K562 (cell line): ENCODE data around the gene WDR44. TPM values are rescaled to one million over a fixed set of nuclear protein-coding genes. Genes with fewer than 3 reads are reported as not detected.
A peak's percentile ranks its signal among the peaks of the same experiment; 100 is the strongest.

Experiments used
- ATAC-seq: fragments of 200-7000 bp; cut with Tn5 transposase; 3 replicates; pipeline ENCODE4 v1.9.1; 2020; ENCODE audit warnings: moderate library complexity
- BruUV-seq: library from RNA; stranded (reverse); fragments of 400-500 nt; replicated peaks from 2 replicates; lab custom pipeline; 2021; lab: Mats Ljungman, UMichigan
- CTCF ChIA-PET: fragments of 300-600 bp; formaldehyde crosslinking; extraction: SDS; loops from one replicate; lab custom pipeline; 2021; ENCODE audit warnings: low intra/inter-chr PET ratio; lab: Yijun Ruan, JAX
- POLR2A ChIA-PET: fragments of 300-600, 350-650 bp; sonication (Branson Sonifier 250); formaldehyde crosslinking; extraction: SDS; loops from one replicate; lab custom pipeline; 2021; ENCODE audit warnings: antibody characterized with exemption, inconsistent platforms; lab: Yijun Ruan, JAX
- DNase-seq, 4 experiments: peaks; one replicate each; pipeline versions ENCODE4 v3.0.0 to v3.0.0-alpha.2; 2011 to 2018; ENCODE audit warnings: low spot score in 3 of 4, mixed read lengths in 3 of 4; ENCODE audit errors: extremely low read depth in 1 of 4
- FAIRE-seq: peaks from 2 replicates; lab custom pipeline; 2011; peaks lifted over from hg19 to GRCh38; lab: Jason Lieb, UNC
- H2AFZ ChIP-seq: 2 replicates; pipeline ENCODE4 v1.6.0; 2011; ENCODE audit warnings: low read depth, low read length, control low read depth, inconsistent platforms
- H3K27ac ChIP-seq: fragments of 200-600 bp; 3 replicates; pipeline ENCODE4 v1.8.0; 2011; ENCODE audit warnings: low read depth, mild to moderate bottlenecking, control low read depth, inconsistent platforms, low read length, moderate library complexity, mixed read lengths; ENCODE audit errors: extremely low read depth
- H3K27me3 ChIP-seq, 2 experiments: fragments of 300-600 bp in 1 of 2; 2 replicates in 1 of 2; 3 replicates in 1 of 2; pipeline versions ENCODE4 v1.6.0 to v1.8.0; 2011; ENCODE audit warnings: inconsistent platforms in 2 of 2, low read length in 2 of 2, mild to moderate bottlenecking in 1 of 2, mixed read lengths in 1 of 2, moderate library complexity in 1 of 2; ENCODE audit not compliant: control insufficient read depth in 2 of 2, insufficient read depth in 2 of 2
- H3K36me3 ChIP-seq: fragments of 300-600 bp; 3 replicates; pipeline ENCODE4 v1.8.0; 2011; ENCODE audit warnings: mild to moderate bottlenecking, low read length, inconsistent platforms; ENCODE audit not compliant: control insufficient read depth, insufficient read depth
- H3K4me1 ChIP-seq, 2 experiments: fragments of 200-600 bp in 1 of 2; replicated peaks in 1 of 2; 2 replicates in 1 of 2; 3 replicates in 1 of 2; pipeline versions ENCODE4 v1.5.1 to v1.8.0; 2011; ENCODE audit warnings: inconsistent platforms in 2 of 2, low read length in 2 of 2, mild to moderate bottlenecking in 1 of 2, mixed read lengths in 1 of 2, moderate library complexity in 1 of 2; ENCODE audit not compliant: control insufficient read depth in 2 of 2, insufficient read depth in 2 of 2
- H3K4me2 ChIP-seq: 2 replicates; pipeline ENCODE4 v1.6.1; 2011; ENCODE audit warnings: low read length, control low read depth, inconsistent platforms, mixed read lengths; ENCODE audit not compliant: insufficient read depth
- H3K4me3 ChIP-seq: fragments of 200-600 bp; sonication (generic), shearing (Covaris generic); 2 replicates; pipeline ENCODE4 v1.5.1; 2016; ENCODE audit warnings: control low read depth, inconsistent platforms
- H3K79me2 ChIP-seq: fragments of 200-600 bp; 3 replicates; pipeline ENCODE4 v1.8.0; 2011; ENCODE audit warnings: low read length, inconsistent platforms; ENCODE audit not compliant: control insufficient read depth, insufficient read depth
- H3K9ac ChIP-seq, 2 experiments: 2 replicates each; pipeline versions ENCODE4 v1.6.0 to v1.6.1; 2011; ENCODE audit warnings: low read depth in 2 of 2, low read length in 2 of 2, control low read depth in 1 of 2, inconsistent platforms in 1 of 2, mild to moderate bottlenecking in 1 of 2, mixed read lengths in 1 of 2; ENCODE audit not compliant: insufficient read depth in 1 of 2
- H3K9me1 ChIP-seq: one replicate; pipeline ENCODE4 v1.6.0; 2011; ENCODE audit warnings: inconsistent platforms, mild to moderate bottlenecking, low read length, moderate library complexity; ENCODE audit not compliant: control insufficient read depth, insufficient read depth
- H3K9me3 ChIP-seq: replicated peaks from 2 replicates; pipeline ENCODE4 v1.5.1; 2011; ENCODE audit warnings: low read depth, low read length, inconsistent platforms; ENCODE audit not compliant: control insufficient read depth, insufficient read depth
- H4K20me1 ChIP-seq: replicated peaks from 2 replicates; pipeline ENCODE4 v1.6.1; 2011; ENCODE audit warnings: low read length, inconsistent platforms, mixed read lengths; ENCODE audit not compliant: control insufficient read depth, insufficient read depth
- CTCF ChIP-seq, 3 experiments: IDR thresholded peaks in 2 of 3; conservative IDR thresholded peaks in 1 of 3; 2 replicates each; pipeline ENCODE4 v1.5.1; 2011 to 2012; ENCODE audit warnings: low read length in 3 of 3, mild to moderate bottlenecking in 3 of 3, control low read depth in 2 of 3, improper control_type of control experiment in 1 of 3, inconsistent platforms in 1 of 3, low read depth in 1 of 3, mixed read lengths in 1 of 3, moderate library complexity in 1 of 3; ENCODE audit not compliant: insufficient read depth in 2 of 3
- KLF1 ChIP-seq: fragments of 450-650 bp; IDR thresholded peaks from 2 replicates; pipeline ENCODE4 v1.6.1; 2016; ENCODE audit warnings: missing genetic modification characterization, missing compliant biosample characterization
- MYNN ChIP-seq, 2 experiments: sonication (generic); formaldehyde crosslinking in 1 of 2; IDR thresholded peaks; 2 replicates each; pipeline versions ENCODE4 v1.5.0 to v1.6.1; 2016 to 2020; ENCODE audit warnings: antibody characterized with exemption in 1 of 2, missing genetic modification reagents in 1 of 2
- RAD21 ChIP-seq, 2 experiments: fragments of 250-450 bp in 1 of 2; fragments of 450-650 bp in 1 of 2; sonication (Bioruptor Pico) in 1 of 2; formaldehyde crosslinking in 1 of 2; IDR thresholded peaks in 1 of 2; conservative IDR thresholded peaks in 1 of 2; 2 replicates each; pipeline versions ENCODE4 v1.4.0 to v1.8.0; 2020 to 2022; ENCODE audit warnings: mild to moderate bottlenecking in 2 of 2, moderate library complexity in 1 of 2
- RBFOX2 ChIP-seq: fragments of 200-400 bp; formaldehyde crosslinking; IDR thresholded peaks from 2 replicates; pipeline ENCODE4 v1.6.1; 2017; ENCODE audit warnings: low read depth, mild to moderate bottlenecking, low read length, moderate library complexity
- REST ChIP-seq, 2 experiments: fragments of 450-650 bp; formaldehyde crosslinking in 1 of 2; IDR thresholded peaks; 2 replicates each; pipeline versions ENCODE4 v1.4.0 to v1.6.1; 2014 to 2020; ENCODE audit warnings: mild to moderate bottlenecking in 2 of 2, borderline replicate concordance in 1 of 2, low read depth in 1 of 2
- TEAD2 ChIP-seq: fragments of 450-650 bp; IDR thresholded peaks from 2 replicates; pipeline ENCODE4 v1.6.1; 2016; ENCODE audit warnings: missing genetic modification characterization, control low read depth, missing compliant biosample characterization
- ZNF384 ChIP-seq: IDR thresholded peaks from 2 replicates; pipeline ENCODE4 v1.6.1; 2012; ENCODE audit warnings: low read depth, low read length, improper control_type of control experiment
- WGBS: fragments of 100-300 bp; shearing (Covaris generic); methylation state at CpG from one replicate; pipeline ENCODE4 v1.1.6; 2016; ENCODE audit warnings: low coverage, mixed read lengths; ENCODE audit not compliant: insufficient coverage; ENCODE audit errors: missing lambda C conversion rate; 5-methylcytosine and 5-hydroxymethylcytosine counted together
- in situ Hi-C: fragments of 300-500 bp; cut with MboI; formaldehyde crosslinking; loops from 4 replicates; pipeline ENCODE4 v1.15.0; 2018; ENCODE audit warnings: inconsistent platforms, mixed read lengths
- intact Hi-C: fragments of 100-400 bp; cut with micrococcal nuclease; formaldehyde crosslinking; loops from 2 replicates; pipeline ENCODE4 v1.14.2; 2022
- polyA plus RNA-seq, 8 experiments: library from polyadenylated mRNA; depleted of rRNA in 4 of 8; stranded (reverse) in 5 of 8; unstranded in 3 of 8; fragments of >200 nt; fragmentation: Nextera tagmentation in 2 of 8; fragmentation: Illumina TruSeq in 1 of 8; extraction: Ambion mirVana in 2 of 8; extraction: Trizol in 1 of 8; gene quantifications; 2 replicates each; pipeline versions ENCODE4 v1.2.1 to v1.2.3, GENCODE V29; 2011 to 2014; ENCODE audit warnings: inconsistent platforms in 1 of 8, missing spikeins in 1 of 8
- total RNA-seq, 7 experiments: library from RNA; depleted of rRNA in 6 of 7; stranded (reverse); fragments of >200 nt in 6 of 7; fragmentation: Illumina TruSeq in 2 of 7; extraction: Trizol in 2 of 7; gene quantifications; 2 replicates each; pipeline versions ENCODE4 v1.2.1 to v1.2.3, GENCODE V29; 2011 to 2021; ENCODE audit warnings: low replicate concordance in 1 of 7

The WDR44 gene
- total and polyA plus RNA-seq, 9 of the 15 experiments (the other 6 are each of a cell fraction or from before 2014, with no cell fraction given) = 5.6 to 20.0 (median 14.6) TPM

DNA sequence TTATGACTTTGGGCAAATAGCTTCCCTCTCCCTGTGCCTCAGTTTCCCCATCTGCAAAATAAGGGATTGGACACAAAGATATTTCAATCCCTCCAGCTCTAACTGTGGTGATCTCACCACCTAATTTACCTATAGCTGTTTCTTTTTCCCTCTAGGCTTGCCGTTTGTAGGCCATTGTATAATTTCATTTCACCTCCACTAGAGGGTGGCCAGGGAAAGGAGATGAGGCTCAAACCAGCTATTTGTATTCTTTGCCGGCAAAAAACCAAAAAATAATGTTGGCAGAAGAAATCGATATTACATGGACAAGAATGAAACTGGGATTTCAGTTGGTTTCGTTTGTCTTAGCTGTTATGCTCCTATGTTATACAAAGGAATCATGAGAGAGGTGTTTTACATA lies 113.6 kb downstream of the WDR44 start:
- POLR2A ChIA-PET = interaction anchor here (0.7 to 1.0 kb wide), 4 partner anchors 9 to 140 kb away, joined by 3 to 6 read pairs (median 3); no protein-coding TSS in a partner anchor
- 0% methylated on average over 4 of the region's 4 CpGs for WGBS
- Histone ChIP-seq H3K4me3 (no peak overlapping the region), H2AFZ (no peak overlapping the region), H3K9me1 (no peaks in the 10 kb centered on the region), H3K79me2 (no peaks in the 10 kb centered on the region), H3K9ac (no peak overlapping the region), H3K4me2 (no peak overlapping the region), H3K36me3 (no peaks in the 10 kb centered on the region), H3K27me3 (no peaks in the 10 kb centered on the region), H4K20me1 (no peaks in the 10 kb centered on the region), H3K4me1 (peaks cover 0 to 2% of the 10 kb centered on the region in 2 experiments; a peak in 2 of 5 replicates), H3K27ac (no peak overlapping the region), H3K9me3 (no peaks in the 10 kb centered on the region)
- DNase-seq = peak; percentile 44 to 68 (median 52)
- peak; percentile 76 for FAIRE-seq
- CTCF ChIA-PET = interaction anchor here (1.1 to 1.6 kb wide), 2 partner anchors 138 to 142 kb away, joined by 5 to 14 read pairs; no protein-coding TSS in a partner anchor
- in situ Hi-C loops (no loop called here), intact Hi-C loops (loop anchor here (1.0 kb wide), 2 partner anchors 142 to 348 kb away; no protein-coding TSS in a partner anchor)
- BruUV-seq = no TSS peak
- ATAC-seq = peak; percentile 89
- 0 out of 2 replicates have a peak, but pooled peaks have one; percentile 17 for TF ChIP-seq ZNF384
- peak; percentile 76 to 90 for TF ChIP-seq RAD21 (CRISPR knock-in tag; conservative IDR thresholded peaks at IDR 0.05 in 1 of 2, IDR thresholded peaks at IDR 0.05 in 1 of 2)
- TF ChIP-seq RBFOX2 = no peak
- peak; percentile 63 to 81 (median 71) for TF ChIP-seq CTCF (IDR thresholded peaks at IDR 0.05 in 2 of 3, conservative IDR thresholded peaks at IDR 0.05 in 1 of 3; ENCODE audit: insufficient read depth in 2 of 3, low read depth in 1 of 3, low read length in 3 of 3)
- no peak for TF ChIP-seq TEAD2
- TF ChIP-seq KLF1 (tag) = no peak
- no peak for TF ChIP-seq MYNN (IDR thresholded peaks at IDR 0.05)
- TF ChIP-seq MYNN (CRISPR knock-in tag; IDR thresholded peaks at IDR 0.05) = no peak
- peak; percentile 82 for TF ChIP-seq REST (IDR thresholded peaks at IDR 0.05; ENCODE audit: borderline replicate concordance)
- no peak for TF ChIP-seq REST (CRISPR knock-in tag; IDR thresholded peaks at IDR 0.05; ENCODE audit: low read depth)
